ENCODE measurements around the gene PNCK. TPM values are rescaled to one million over a fixed set of nuclear protein-coding genes. Genes with fewer than 3 reads are reported as not detected.

PNCK gene
- total RNA-seq, 2 experiments from 2014 or later = 0.70 to 1.0 TPM

DNA sequence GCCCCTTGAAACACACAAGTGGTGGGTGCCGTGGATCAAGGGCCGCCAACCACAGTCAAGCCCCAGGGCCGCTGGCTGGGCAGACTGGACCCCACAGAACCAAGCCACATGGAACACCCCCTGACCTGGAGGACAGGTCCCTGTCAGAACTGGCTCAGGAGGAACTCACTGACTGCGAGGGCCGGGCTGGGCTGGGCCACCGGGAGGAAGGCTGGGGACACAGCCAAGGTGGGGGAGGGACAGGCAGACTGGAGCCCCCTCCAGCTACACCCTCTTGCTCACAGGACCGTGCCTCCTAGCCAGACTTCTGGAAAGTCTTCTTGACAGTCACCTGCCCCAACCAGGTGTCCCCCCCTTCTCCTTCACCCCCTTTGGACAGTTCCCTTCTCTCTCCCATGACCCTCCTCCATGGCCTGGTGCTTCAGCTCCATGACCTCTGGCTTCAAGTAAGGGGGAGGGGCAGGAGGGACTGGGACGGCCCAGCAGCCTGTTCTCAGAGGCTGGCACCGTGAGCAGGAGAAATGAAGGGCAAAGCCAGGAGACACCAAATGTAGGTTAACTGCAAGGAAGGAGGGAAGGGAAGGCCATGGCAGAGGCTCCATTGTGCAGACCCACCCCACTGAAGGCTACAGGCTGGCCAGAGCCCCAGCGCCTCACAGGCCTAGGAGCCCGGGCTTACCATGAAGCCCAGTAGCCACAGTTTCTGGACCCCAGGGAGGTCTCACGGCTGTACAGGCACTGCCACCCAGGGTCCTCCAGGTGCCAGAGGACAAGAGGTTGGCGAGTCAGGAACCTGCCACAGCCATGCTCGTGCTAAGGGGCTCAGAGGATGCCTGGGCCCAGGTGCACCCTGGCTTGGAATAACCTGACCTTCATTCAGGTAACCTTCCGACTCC is 49.2 kb downstream of the PNCK start:
- H3K27me3 ChIP-seq (ENCODE audit: control insufficient read depth in 1 of 2, insufficient read depth in 2 of 2, low read length in 2 of 2) = no peaks in the 10 kb centered on the region
- DNase-seq (no peak), ATAC-seq (ENCODE audit: poor library complexity) (no peak)
- Mint-ChIP-seq H3K27me3 (peaks cover 8% of the 10 kb centered on the region), H3K27ac (no peak overlapping the region), H3K4me1 (ENCODE audit: low read depth) (no peaks in the 10 kb centered on the region), H3K4me3 (no peak overlapping the region), H3K36me3 (ENCODE audit: low read depth) (no peaks in the 10 kb centered on the region), H3K9me3 (no peaks in the 10 kb centered on the region)
- ChIA-PET CTCF (no interaction called here), POLR2A (no interaction called here)
- H3K4me3 ChIP-seq (ENCODE audit: low read length) = no peak overlapping the region
- no peaks in the 10 kb centered on the region for H3K4me1 ChIP-seq (ENCODE audit: insufficient read depth, low read length)
- no peak overlapping the region for H3K27ac ChIP-seq (ENCODE audit: low read depth in 1 of 2, low read length in 2 of 2)
- TF ChIP-seq, protein P1, sequence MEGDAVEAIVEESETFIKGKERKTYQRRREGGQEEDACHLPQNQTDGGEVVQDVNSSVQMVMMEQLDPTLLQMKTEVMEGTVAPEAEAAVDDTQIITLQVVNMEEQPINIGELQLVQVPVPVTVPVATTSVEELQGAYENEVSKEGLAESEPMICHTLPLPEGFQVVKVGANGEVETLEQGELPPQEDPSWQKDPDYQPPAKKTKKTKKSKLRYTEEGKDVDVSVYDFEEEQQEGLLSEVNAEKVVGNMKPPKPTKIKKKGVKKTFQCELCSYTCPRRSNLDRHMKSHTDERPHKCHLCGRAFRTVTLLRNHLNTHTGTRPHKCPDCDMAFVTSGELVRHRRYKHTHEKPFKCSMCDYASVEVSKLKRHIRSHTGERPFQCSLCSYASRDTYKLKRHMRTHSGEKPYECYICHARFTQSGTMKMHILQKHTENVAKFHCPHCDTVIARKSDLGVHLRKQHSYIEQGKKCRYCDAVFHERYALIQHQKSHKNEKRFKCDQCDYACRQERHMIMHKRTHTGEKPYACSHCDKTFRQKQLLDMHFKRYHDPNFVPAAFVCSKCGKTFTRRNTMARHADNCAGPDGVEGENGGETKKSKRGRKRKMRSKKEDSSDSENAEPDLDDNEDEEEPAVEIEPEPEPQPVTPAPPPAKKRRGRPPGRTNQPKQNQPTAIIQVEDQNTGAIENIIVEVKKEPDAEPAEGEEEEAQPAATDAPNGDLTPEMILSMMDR (IDR thresholded peaks at IDR 0.05) = no peak
- intact Hi-C loops (cut with DNase I, micrococcal nuclease) = loop anchor here in 1 of 2 experiments (5.0 kb wide), 1 partner anchor 52 kb away; no protein-coding TSS in a partner anchor
- no peaks in the 10 kb centered on the region for H3K9me3 ChIP-seq (ENCODE audit: control insufficient read depth in 1 of 2, insufficient read depth in 1 of 2, low read length in 2 of 2)
- no peaks in the 10 kb centered on the region for H3K36me3 ChIP-seq (ENCODE audit: insufficient read depth, low read length)

- TF ChIP-seq, protein P1 (IDR thresholded peaks at IDR 0.05) = no peak
- ChIA-PET POLR2A (no interaction called here), CTCF (no interaction called here)
- H3K27me3 ChIP-seq (ENCODE audit: control insufficient read depth in 1 of 2, insufficient read depth in 2 of 2, low read length in 2 of 2) = no peaks in the 10 kb centered on the region
- no peak for ATAC-seq (ENCODE audit: poor library complexity)
- H3K27ac Mint-ChIP-seq = no peak overlapping the region
- no peaks in the 10 kb centered on the region for H3K4me1 Mint-ChIP-seq (ENCODE audit: low read depth)
- peaks cover 8% of the 10 kb centered on the region for H3K27me3 Mint-ChIP-seq
- H3K36me3 ChIP-seq (ENCODE audit: insufficient read depth, low read length) = no peaks in the 10 kb centered on the region
- no peak overlapping the region for H3K4me3 ChIP-seq (ENCODE audit: low read length)
- no peaks in the 10 kb centered on the region for H3K36me3 Mint-ChIP-seq (ENCODE audit: low read depth)
- H3K27ac ChIP-seq (ENCODE audit: low read depth in 1 of 2, low read length in 2 of 2) = no peak overlapping the region
- DNase-seq = no peak
- H3K9me3 ChIP-seq (ENCODE audit: control insufficient read depth in 1 of 2, insufficient read depth in 1 of 2, low read length in 2 of 2) = no peaks in the 10 kb centered on the region
- no peak overlapping the region for H3K4me3 Mint-ChIP-seq
- intact Hi-C loops (cut with DNase I, micrococcal nuclease) = no loop called here
- no peaks in the 10 kb centered on the region for H3K9me3 Mint-ChIP-seq
- no peaks in the 10 kb centered on the region for H3K4me1 ChIP-seq (ENCODE audit: insufficient read depth, low read length)
Measured at GRCh38 chrX:153623310-153624029, 50.1 kb downstream of the PNCK start.

DNA sequence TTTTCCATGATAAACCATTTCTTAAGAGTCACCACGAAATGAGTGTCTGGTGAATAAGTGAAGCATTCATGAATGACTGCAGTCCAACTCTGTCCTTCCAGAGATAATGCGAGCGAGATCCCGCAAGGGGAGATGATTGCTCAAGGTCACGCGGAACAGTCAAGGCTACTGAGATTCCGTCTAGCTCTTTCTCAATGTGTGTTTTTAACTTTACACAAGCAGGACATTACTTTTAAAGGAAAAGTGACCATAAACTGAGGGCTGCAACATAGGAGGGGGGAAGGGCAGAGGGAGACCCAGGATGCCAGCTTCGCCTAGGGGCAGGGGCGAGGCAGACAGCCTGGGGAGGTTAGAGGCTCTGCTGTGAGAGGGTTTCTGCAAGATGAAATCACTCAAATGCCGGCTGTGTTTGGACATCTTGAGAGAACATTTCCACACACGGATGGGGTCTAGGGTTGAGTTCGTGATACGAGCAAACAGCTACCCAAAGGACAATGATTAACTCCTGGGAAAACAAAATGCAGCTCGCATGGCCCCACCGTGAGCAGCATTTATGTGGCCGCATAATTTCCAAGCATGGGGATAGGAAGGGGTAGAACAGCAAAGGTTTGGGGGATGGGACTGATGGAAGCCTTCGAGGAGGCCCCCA is 50.8 kb downstream of the PNCK start:
- no peak overlapping the region for H3K27ac ChIP-seq (ENCODE audit: low read depth in 1 of 2, low read length in 2 of 2)
- CTCF ChIA-PET = no interaction called here

More for the DNA sequence above, 50.8 kb downstream of the PNCK start:
- POLR2A ChIA-PET = no interaction called here
- no peak overlapping the region for H3K4me3 Mint-ChIP-seq
- intact Hi-C loops (cut with DNase I, micrococcal nuclease) = no loop called here
- Histone ChIP-seq H3K4me3 (ENCODE audit: low read length) (no peak overlapping the region), H3K4me1 (ENCODE audit: insufficient read depth, low read length) (no peaks in the 10 kb centered on the region), H3K9me3 (ENCODE audit: control insufficient read depth in 1 of 2, insufficient read depth in 1 of 2, low read length in 2 of 2) (no peaks in the 10 kb centered on the region), H3K36me3 (ENCODE audit: insufficient read depth, low read length) (no peaks in the 10 kb centered on the region), H3K27me3 (ENCODE audit: control insufficient read depth in 1 of 2, insufficient read depth in 2 of 2, low read length in 2 of 2) (no peaks in the 10 kb centered on the region)
- no peaks in the 10 kb centered on the region for H3K9me3 Mint-ChIP-seq
- no peaks in the 10 kb centered on the region for H3K4me1 Mint-ChIP-seq (ENCODE audit: low read depth)
- ATAC-seq (ENCODE audit: poor library complexity) = no peak
- peaks cover 8% of the 10 kb centered on the region for H3K27me3 Mint-ChIP-seq
- no peaks in the 10 kb centered on the region for H3K36me3 Mint-ChIP-seq (ENCODE audit: low read depth)
- TF ChIP-seq, protein P1 (IDR thresholded peaks at IDR 0.05) = no peak
- no peak overlapping the region for H3K27ac Mint-ChIP-seq
- DNase-seq = no peak

Measured in CD4-positive, alpha-beta T cell (primary cell).